GM18505 (cell line): Measurements from ENCODE around the gene ARHGAP6.
A peak's percentile ranks its signal among the peaks of the same experiment; 100 is the strongest.

ENCODE experiments used
- ATAC-seq: cut with Tn5 transposase; IDR thresholded peaks from one replicate; pipeline ENCODE4 v1.9.1; 2021; ENCODE audit not compliant: unreplicated experiment
- POLR2A ChIP-seq: IDR thresholded peaks from 4 replicates; pipeline ENCODE4 v1.6.1; 2011; ENCODE audit warnings: borderline replicate concordance; ENCODE audit not compliant: insufficient read depth, insufficient read length; ENCODE audit errors: extremely low read depth

ARHGAP6 gene

GRCh38 chrX:11406109-11406765 is 259.5 kb downstream of the ARHGAP6 start:
- TF ChIP-seq POLR2A = no peak

GRCh38 chrX:11403631-11404030 is 262.1 kb downstream of the ARHGAP6 start:
- ATAC-seq = no peak
- no peak for TF ChIP-seq POLR2A

More at GRCh38 chrX:11406109-11406765, 259.5 kb downstream of the ARHGAP6 start:
- ATAC-seq = no peak

- TF ChIP-seq POLR2A = no peak
- ATAC-seq = no peak
Measured at GRCh38 chrX:11401966-11402365, 263.8 kb downstream of the ARHGAP6 start.

DNA sequence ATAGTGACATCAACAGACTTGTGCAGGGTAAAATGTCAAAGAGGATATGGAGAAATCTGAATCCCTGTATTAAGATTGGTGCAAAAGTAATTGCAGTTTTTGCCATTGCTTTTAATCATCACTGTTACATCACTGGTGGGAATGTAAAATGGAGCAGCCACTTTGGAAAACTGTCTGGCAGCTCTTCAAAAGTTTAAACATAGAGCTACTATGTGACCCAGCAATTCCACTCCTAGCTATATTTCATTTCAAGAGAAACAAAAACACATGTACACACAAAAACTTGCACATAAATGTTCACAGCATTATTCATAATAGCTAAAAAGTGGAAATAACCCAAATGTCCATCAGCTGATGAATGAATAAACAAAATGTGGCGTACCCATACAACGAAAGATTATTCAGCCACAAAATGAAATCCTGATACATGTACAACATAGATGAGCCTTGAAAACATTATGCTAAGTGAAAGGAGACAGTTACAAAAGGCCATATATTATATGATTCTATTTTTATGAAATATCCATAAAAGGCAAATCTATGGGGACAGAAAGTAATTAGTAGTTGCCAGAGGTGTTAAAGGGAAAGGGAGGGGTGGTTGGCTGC is 266.1 kb downstream of the ARHGAP6 start:
- TF ChIP-seq POLR2A = no peak
- no peak for ATAC-seq

- ATAC-seq = no peak
- no peak for TF ChIP-seq POLR2A
Measured at GRCh38 chrX:11398785-11399184, 266.9 kb downstream of the ARHGAP6 start.

DNA sequence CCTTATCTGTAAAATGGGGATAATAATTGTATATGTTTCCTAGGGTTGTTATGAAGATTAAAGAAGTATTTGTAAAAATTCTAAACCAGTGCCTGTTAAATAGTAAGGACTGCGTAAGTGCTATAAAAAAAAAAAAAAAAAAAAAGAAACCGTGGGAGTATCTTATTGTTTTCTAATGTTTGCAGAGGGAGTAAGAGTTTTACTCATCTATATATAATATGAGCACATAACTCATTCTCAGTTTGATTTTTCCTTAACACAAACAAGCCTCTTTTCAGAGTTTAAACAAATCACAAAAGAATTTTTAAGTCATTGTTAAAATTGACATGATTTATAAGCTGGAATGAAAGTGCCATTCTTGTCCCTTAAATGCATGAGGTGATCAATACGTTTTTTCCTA is 267.6 kb downstream of the ARHGAP6 start:
- ATAC-seq = no peak
- TF ChIP-seq POLR2A = no peak

DNA sequence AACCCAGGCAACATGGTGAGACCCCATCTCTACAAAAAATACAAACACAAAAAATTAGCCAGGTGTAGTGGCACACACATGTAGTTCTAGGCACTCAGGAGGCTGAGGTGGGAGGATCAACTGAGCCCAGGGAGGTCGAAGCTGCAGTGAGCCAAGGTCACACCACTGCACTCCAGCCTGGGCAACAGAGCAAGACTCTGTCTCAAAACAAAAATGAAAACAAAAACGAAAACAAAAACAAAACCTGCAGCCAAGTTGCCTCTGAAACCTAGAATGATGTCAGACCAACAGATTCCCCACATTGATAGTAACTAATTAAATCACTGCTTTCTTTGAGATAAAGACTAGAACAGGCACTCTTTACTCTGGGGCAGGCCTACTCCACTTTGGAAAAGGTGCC is 268.0 kb downstream of the ARHGAP6 start:
- TF ChIP-seq POLR2A = no peak
- ATAC-seq = no peak

DNA sequence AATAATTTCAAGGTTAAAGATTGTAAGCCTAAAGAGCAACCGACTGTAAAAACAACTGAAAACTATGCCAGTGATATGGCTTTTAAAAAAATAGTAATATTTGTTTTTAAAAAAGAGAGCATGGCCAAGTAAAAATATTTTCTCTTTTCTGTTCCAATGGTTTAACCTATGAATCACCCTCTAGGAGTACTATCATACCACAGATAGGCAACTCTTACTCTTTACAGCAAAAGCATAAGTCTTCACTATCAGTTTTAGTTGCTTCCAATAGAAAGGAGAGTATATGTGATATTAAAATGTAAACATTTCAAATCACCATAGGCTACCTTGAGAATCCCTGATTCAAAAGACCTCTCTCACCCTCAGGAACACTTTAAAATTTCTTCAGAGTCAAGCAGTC is 269.9 kb downstream of the ARHGAP6 start:
- TF ChIP-seq POLR2A = no peak
- no peak for ATAC-seq

- TF ChIP-seq POLR2A = no peak
Measured at GRCh38 chrX:11393949-11394654, 271.6 kb downstream of the ARHGAP6 start.

DNA sequence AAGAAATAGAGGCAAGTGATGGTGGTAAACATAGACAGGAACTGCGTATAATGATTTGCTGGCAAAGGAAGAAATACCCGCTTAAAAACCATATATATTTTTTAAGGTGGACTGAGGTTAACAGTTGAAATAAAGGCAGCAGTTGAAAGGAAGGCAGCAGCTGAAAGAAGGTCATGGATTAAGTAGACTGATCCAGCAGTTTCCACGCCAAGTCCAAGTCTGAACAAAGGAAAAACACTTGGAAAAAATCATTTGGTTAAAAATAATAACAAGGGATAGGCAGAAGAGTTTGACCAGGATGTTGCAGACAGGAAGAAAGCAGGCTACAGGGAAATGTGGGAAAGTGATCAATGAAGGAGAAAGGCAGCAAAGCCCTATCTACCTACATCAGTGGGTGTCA is 278.9 kb downstream of the ARHGAP6 start:
- no peak for TF ChIP-seq POLR2A
- ATAC-seq = no peak

More at GRCh38 chrX:11393949-11394654, 271.6 kb downstream of the ARHGAP6 start:
- no peak for ATAC-seq

GRCh38 chrX:11386001-11386523 is 279.7 kb downstream of the ARHGAP6 start:
- no peak for ATAC-seq

GRCh38 chrX:11382930-11383329 is 282.8 kb downstream of the ARHGAP6 start:
- no peak for TF ChIP-seq POLR2A
- no peak for ATAC-seq

More at GRCh38 chrX:11386001-11386523, 279.7 kb downstream of the ARHGAP6 start:
- no peak for TF ChIP-seq POLR2A

- ATAC-seq = peak; percentile 85
- no peak for TF ChIP-seq POLR2A
Measured at GRCh38 chrX:11381464-11381863, 284.3 kb downstream of the ARHGAP6 start.
